K562 (cell line): ENCODE data around the gene GASK1A.

Experiments used
- CTCF ChIP-seq, 3 experiments: IDR thresholded peaks in 2 of 3; conservative IDR thresholded peaks in 1 of 3; 2 replicates each; pipeline ENCODE4 v1.5.1; 2011 to 2012; ENCODE audit warnings: low read length in 3 of 3, mild to moderate bottlenecking in 3 of 3, control low read depth in 2 of 3, improper control_type of control experiment in 1 of 3, inconsistent platforms in 1 of 3, low read depth in 1 of 3, mixed read lengths in 1 of 3, moderate library complexity in 1 of 3; ENCODE audit not compliant: insufficient read depth in 2 of 3
- EGR1 ChIP-seq: fragments of 450-650 bp; conservative IDR thresholded peaks from 2 replicates; pipeline ENCODE4 v1.6.1; 2017; ENCODE audit warnings: mild to moderate bottlenecking
- HDAC2 ChIP-seq: fragments of 450-650 bp; IDR thresholded peaks from 2 replicates; pipeline ENCODE4 v1.6.1; 2016; ENCODE audit warnings: mild to moderate bottlenecking
- LEF1 ChIP-seq: fragments of 450-650 bp; IDR thresholded peaks from 2 replicates; pipeline ENCODE4 v1.6.1; 2016; ENCODE audit warnings: mild to moderate bottlenecking
- POLR2A ChIP-seq: fragments of 450-650 bp; conservative IDR thresholded peaks from 2 replicates; pipeline ENCODE4 v1.6.1; 2016
- PTBP1 ChIP-seq: fragments of 200-400 bp; formaldehyde crosslinking; IDR thresholded peaks from 2 replicates; pipeline ENCODE4 v1.6.1; 2017; ENCODE audit warnings: low read depth, low read length
- SAFB2 ChIP-seq: fragments of 200-400 bp; formaldehyde crosslinking; IDR thresholded peaks from 2 replicates; pipeline ENCODE4 v1.6.1; 2018; ENCODE audit warnings: borderline replicate concordance, low read length, low read depth, moderate library complexity; ENCODE audit not compliant: severe bottlenecking
- SIN3A ChIP-seq, 2 experiments: fragments of 150-350 bp in 1 of 2; IDR thresholded peaks; 2 replicates each; pipeline ENCODE4 v1.6.1; 2011 to 2016; ENCODE audit warnings: borderline replicate concordance in 2 of 2, low read depth in 2 of 2, low read length in 2 of 2, mild to moderate bottlenecking in 2 of 2, moderate library complexity in 2 of 2; ENCODE audit not compliant: control insufficient read depth in 1 of 2
- TEAD4 ChIP-seq, 2 experiments: sonication (generic) in 1 of 2; formaldehyde crosslinking in 1 of 2; IDR thresholded peaks; 2 replicates each; pipeline versions ENCODE4 v1.6.1 to v1.8.0; 2012 to 2022; ENCODE audit warnings: borderline replicate concordance in 1 of 2, inconsistent platforms in 1 of 2, low read length in 1 of 2, mild to moderate bottlenecking in 1 of 2, missing genetic modification reagents in 1 of 2
- ZNF311 ChIP-seq: fragments of 250-450 bp; sonication (Bioruptor Pico); IDR thresholded peaks from 2 replicates; pipeline ENCODE4 v1.4.0; 2020; ENCODE audit warnings: mild to moderate bottlenecking, moderate library complexity
- TF ChIP-seq, protein P1 (sequence below), 2 experiments: fragments of 450-650 bp in 1 of 2; sonication (generic) in 1 of 2; formaldehyde crosslinking in 1 of 2; IDR thresholded peaks; 2 replicates each; pipeline versions ENCODE4 v1.7.1 to v1.9.0; 2016 to 2022; ENCODE audit warnings: inconsistent platforms in 1 of 2, mild to moderate bottlenecking in 1 of 2, missing genetic modification reagents in 1 of 2
- TF ChIP-seq, protein P2 (sequence below), 3 experiments: fragments of 200-800 bp in 1 of 3; fragments of 250-450 bp in 1 of 3; fragments of 450-650 bp in 1 of 3; sonication (Bioruptor Pico) in 1 of 3; sonication (Bioruptor generic) in 1 of 3; formaldehyde crosslinking in 1 of 3; IDR thresholded peaks; 2 replicates each; pipeline versions ENCODE4 v1.6.1 to v1.8.0; 2016 to 2022; ENCODE audit warnings: mild to moderate bottlenecking in 2 of 3, missing genetic modification characterization in 2 of 3, missing compliant biosample characterization in 1 of 3, moderate library complexity in 1 of 3

DNA sequence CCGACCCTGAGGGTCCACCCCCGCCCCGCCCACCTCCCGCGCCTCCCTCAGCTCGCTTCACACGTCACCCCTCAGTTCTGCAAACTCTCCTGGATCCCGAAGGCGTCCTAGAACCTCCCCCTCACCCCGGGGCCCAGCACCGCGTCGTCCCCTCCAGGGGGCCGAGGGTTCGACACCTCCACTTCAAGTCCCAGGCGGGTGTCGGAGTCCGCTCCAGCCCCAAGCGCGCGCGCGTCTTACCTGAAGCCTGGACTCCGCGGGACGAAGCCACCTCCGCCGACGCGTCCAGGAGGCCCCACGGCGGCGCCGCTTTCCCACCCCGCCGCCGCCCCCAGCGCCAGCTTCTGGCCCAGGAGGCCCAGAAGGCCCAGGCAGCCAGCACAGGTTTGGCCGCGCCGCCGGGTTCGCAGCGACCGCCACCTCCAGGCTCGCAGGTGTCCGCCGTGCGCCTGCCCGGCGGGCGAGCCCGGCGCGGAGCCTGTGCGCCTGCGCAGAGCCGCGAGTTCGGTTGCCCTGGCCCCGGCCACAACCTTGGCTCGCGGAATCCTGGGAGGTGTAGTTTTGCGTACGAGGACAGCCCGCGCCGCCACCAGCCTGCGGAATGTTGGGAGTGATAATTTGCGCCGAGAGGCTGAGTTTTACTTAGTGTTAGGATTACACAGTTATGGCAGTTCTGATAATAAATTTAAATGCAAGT is 126.6 kb downstream of the GASK1A start, which contains the start of gene POMGNT2:
- TF ChIP-seq EGR1 (peak; percentile 38; the same call in 1 of the 2 replicates), PTBP1 (no peak), CTCF (IDR thresholded peaks at IDR 0.05 in 2 of 3, conservative IDR thresholded peaks at IDR 0.05 in 1 of 3; ENCODE audit: insufficient read depth in 2 of 3, low read depth in 1 of 3, low read length in 3 of 3) (no peak), TEAD4 (IDR thresholded peaks at IDR 0.05; ENCODE audit: low read length) (peak; percentile 61), TEAD4 (CRISPR knock-in tag; IDR thresholded peaks at IDR 0.05; ENCODE audit: borderline replicate concordance) (no peak), LEF1 (no peak), ZNF311 (no peak), SIN3A (IDR thresholded peaks at IDR 0.05; ENCODE audit: borderline replicate concordance in 2 of 2, control insufficient read depth in 1 of 2, low read depth in 2 of 2, low read length in 2 of 2) (no peak), SAFB2 (no peak), HDAC2 (no peak), POLR2A (no peak; the same call in 1 of the 2 replicates)
- TF ChIP-seq, protein P1, sequence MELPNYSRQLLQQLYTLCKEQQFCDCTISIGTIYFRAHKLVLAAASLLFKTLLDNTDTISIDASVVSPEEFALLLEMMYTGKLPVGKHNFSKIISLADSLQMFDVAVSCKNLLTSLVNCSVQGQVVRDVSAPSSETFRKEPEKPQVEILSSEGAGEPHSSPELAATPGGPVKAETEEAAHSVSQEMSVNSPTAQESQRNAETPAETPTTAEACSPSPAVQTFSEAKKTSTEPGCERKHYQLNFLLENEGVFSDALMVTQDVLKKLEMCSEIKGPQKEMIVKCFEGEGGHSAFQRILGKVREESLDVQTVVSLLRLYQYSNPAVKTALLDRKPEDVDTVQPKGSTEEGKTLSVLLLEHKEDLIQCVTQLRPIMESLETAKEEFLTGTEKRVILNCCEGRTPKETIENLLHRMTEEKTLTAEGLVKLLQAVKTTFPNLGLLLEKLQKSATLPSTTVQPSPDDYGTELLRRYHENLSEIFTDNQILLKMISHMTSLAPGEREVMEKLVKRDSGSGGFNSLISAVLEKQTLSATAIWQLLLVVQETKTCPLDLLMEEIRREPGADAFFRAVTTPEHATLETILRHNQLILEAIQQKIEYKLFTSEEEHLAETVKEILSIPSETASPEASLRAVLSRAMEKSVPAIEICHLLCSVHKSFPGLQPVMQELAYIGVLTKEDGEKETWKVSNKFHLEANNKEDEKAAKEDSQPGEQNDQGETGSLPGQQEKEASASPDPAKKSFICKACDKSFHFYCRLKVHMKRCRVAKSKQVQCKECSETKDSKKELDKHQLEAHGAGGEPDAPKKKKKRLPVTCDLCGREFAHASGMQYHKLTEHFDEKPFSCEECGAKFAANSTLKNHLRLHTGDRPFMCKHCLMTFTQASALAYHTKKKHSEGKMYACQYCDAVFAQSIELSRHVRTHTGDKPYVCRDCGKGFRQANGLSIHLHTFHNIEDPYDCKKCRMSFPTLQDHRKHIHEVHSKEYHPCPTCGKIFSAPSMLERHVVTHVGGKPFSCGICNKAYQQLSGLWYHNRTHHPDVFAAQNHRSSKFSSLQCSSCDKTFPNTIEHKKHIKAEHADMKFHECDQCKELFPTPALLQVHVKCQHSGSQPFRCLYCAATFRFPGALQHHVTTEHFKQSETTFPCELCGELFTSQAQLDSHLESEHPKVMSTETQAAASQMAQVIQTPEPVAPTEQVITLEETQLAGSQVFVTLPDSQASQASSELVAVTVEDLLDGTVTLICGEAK (IDR thresholded peaks at IDR 0.05), result no peak
- TF ChIP-seq, protein P1 (CRISPR knock-in tag; IDR thresholded peaks at IDR 0.05), result no peak
- TF ChIP-seq, protein P2, sequence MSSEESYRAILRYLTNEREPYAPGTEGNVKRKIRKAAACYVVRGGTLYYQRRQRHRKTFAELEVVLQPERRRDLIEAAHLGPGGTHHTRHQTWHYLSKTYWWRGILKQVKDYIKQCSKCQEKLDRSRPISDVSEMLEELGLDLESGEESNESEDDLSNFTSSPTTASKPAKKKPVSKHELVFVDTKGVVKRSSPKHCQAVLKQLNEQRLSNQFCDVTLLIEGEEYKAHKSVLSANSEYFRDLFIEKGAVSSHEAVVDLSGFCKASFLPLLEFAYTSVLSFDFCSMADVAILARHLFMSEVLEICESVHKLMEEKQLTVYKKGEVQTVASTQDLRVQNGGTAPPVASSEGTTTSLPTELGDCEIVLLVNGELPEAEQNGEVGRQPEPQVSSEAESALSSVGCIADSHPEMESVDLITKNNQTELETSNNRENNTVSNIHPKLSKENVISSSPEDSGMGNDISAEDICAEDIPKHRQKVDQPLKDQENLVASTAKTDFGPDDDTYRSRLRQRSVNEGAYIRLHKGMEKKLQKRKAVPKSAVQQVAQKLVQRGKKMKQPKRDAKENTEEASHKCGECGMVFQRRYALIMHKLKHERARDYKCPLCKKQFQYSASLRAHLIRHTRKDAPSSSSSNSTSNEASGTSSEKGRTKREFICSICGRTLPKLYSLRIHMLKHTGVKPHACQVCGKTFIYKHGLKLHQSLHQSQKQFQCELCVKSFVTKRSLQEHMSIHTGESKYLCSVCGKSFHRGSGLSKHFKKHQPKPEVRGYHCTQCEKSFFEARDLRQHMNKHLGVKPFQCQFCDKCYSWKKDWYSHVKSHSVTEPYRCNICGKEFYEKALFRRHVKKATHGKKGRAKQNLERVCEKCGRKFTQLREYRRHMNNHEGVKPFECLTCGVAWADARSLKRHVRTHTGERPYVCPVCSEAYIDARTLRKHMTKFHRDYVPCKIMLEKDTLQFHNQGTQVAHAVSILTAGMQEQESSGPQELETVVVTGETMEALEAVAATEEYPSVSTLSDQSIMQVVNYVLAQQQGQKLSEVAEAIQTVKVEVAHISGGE (CRISPR knock-in tag; IDR thresholded peaks at IDR 0.05), result peak in 1 of 3 experiments; percentile 53; a peak in 1 of 6 replicates
